ENCODE results near the gene SMIM29.

DNA sequence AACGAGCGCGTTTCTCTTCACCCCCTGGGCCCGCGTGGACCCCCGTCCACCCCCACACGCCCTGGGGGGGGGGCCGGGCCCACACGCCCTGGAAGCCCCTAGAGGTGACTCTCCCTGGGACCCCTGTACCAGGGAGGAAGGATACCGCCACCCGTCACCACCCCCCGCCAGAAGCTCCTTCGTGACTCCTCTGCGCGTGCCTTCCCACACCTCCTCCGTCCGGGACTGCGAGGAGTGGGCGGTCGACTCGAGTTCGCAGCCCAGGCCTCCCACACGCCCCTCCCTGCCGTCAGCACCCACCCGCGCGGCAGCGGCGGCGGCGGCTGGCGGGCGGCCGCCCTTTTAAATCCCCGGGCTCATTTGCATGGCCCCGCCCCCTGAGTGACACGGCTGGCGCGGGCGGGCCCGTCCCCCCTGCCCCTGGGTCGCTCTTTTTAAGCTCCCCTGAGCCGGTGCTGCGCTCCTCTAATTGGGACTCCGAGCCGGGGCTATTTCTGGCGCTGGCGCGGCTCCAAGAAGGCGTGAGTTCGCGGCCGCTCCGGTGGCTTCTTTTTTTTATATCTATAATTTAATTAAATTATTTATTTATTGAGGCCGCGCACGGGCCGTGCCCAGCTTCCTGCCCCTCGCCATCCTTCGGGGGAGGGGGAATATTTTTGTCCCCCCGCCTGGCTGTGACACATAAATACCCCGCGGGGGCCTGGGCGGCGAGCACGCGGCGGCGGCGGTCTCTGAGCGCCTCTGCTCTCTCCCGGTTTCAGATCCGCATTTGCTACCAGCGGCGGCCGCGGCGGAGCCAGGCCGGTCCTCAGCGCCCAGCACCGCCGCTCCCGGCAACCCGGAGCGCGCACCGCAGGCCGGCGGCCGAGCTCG is 12.1 kb downstream of the SMIM29 start, which contains the start of gene HMGA1:
- TF ChIP-seq, protein P1, sequence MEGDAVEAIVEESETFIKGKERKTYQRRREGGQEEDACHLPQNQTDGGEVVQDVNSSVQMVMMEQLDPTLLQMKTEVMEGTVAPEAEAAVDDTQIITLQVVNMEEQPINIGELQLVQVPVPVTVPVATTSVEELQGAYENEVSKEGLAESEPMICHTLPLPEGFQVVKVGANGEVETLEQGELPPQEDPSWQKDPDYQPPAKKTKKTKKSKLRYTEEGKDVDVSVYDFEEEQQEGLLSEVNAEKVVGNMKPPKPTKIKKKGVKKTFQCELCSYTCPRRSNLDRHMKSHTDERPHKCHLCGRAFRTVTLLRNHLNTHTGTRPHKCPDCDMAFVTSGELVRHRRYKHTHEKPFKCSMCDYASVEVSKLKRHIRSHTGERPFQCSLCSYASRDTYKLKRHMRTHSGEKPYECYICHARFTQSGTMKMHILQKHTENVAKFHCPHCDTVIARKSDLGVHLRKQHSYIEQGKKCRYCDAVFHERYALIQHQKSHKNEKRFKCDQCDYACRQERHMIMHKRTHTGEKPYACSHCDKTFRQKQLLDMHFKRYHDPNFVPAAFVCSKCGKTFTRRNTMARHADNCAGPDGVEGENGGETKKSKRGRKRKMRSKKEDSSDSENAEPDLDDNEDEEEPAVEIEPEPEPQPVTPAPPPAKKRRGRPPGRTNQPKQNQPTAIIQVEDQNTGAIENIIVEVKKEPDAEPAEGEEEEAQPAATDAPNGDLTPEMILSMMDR (IDR thresholded peaks at IDR 0.05; ENCODE audit: low read depth, low read length, poor library complexity, severe bottlenecking) = no peak
- no peak for TF ChIP-seq EZH2phosphoT487 (IDR thresholded peaks at IDR 0.05; ENCODE audit: borderline replicate concordance, low read length)

All from DOHH2 (cell line).